Glomerular visceral epithelial cell (primary cell): ENCODE measurements around the gene CEBPZ.
A peak's percentile ranks its signal among the peaks of the same experiment; 100 is the strongest.

Experiments used
- DNase-seq: peaks from one replicate; pipeline ENCODE4 v3.0.0-alpha.2; 2016; ENCODE audit errors: extremely low spot score

The CEBPZ gene

DNA sequence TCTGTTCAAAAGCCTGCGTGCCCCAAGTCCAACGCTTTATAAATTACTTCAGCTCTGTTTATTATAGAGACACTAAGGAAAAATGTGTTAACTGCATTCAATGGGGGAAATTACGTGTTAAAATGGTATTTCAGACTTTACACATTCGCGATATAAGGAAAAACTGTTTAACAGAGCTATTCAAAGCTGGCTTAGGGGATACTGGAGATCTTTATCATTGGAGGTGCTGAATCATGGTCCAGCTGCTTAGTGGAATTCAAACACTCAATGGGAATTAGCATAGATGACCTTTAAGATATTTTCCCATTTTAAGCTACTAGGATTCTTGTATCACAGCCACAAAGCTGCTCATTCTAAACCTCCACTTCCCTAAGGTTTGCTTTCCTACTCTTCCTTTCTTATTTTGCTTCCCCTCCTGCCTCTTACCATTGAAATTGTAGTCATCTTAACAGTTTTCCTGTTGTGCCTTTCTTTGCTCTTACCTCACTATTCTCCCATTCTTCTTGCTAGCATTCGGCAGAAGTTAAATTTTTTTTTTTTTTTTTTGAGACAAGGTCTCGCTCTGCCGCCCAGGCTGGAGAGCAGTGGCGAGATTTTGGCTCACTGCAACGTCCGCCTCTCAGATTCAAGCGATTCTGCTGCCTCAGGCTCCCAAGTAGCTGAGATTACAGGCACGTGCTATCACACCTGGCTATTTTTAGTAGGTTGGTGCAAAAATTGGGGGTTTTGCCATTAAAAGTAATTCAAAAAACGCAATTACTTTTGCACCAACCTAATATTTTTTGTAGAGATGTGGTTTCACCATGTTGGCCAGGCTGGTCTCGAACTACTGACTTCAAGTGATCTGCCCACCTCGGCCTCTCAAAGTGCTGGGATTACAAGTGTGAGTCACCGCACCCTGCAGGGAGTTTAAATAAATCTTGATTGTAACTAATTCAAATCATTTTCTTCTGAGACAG, 49.4 kb downstream of the CEBPZ start:
- no peak for DNase-seq

DNA sequence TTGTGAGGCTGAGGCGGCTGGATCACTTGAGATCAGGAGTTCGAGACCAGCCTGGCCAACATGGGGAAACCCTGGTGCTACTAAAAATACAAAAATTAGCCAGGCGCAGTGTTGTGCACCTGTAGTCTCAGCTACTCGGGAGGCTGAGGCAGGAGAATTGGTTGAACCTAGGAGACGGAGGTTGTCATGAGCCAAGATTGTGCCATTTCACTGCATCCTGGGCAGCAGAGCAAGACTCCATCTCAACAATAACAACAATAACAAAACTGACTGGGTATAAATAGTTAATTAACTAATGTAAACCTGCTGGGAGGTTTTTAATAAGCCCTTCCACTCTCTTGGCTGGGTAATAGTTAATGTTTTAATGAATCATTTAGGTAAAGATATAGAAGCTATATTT, 50.8 kb downstream of the CEBPZ start:
- DNase-seq: no peak

DNA sequence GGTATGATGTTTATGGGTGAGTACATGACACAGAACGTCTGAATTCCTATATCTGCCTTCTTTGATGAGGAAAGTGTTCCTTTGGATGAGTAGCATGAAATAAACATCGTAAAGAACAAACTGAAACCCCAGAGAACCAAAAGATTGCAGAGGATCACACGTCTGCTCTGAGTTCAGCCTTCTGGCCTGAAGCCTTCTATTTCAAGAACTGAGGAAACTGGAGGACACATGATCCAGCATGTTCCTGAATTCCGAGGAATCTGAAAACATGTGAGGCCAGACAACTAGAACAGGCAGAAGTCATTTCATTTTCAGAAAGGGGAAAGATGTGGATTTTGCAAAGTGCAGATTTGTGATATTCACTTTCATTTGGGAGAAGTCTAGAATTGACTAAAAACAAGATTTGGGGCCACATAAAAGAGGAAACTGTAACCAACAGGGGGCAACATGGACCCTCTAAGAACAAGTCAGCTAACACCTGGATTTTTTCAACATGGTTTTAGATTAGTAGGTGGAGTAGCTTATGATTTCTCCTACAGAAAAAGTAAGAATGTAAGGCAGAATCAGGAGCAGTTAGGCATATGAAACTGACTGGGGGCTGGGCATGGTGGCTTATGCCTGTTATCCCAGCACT, 51.3 kb downstream of the CEBPZ start:
- DNase-seq: no peak

DNA sequence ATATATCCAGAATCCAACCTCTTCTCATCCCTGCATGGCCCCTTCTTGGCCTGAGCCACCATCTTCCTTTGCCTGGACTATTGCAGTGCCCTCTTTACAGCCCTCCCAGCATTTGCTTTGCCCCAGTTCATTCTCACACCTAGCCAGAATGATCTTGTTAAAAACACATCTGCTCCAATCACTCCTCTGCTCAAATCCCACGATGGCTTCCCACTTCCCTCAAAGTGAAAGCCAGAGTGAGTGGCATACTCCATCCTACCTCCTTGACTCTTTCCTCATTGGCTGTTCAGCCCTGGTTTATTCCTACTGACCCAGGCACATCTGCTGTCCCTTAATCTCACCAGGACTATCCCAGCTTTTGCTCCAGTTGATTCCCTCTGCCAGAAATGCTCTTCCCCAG, 57.7 kb downstream of the CEBPZ start:
- no peak for DNase-seq

DNA sequence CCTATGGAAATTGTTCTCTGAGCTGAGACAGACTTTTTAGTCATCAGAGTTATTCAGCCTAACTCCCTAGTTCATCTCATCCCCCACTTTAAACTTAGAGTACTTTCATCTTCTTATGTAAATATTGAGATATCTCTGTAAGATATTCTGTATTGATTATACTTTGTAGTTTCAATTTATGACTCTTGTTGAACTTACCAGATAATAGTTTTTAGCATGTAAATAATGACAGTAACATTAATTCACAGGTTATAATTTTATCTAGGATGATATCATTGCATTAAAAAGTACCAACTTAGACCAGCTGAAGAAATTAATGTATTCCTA, 59.8 kb downstream of the CEBPZ start:
- DNase-seq: no peak

DNA sequence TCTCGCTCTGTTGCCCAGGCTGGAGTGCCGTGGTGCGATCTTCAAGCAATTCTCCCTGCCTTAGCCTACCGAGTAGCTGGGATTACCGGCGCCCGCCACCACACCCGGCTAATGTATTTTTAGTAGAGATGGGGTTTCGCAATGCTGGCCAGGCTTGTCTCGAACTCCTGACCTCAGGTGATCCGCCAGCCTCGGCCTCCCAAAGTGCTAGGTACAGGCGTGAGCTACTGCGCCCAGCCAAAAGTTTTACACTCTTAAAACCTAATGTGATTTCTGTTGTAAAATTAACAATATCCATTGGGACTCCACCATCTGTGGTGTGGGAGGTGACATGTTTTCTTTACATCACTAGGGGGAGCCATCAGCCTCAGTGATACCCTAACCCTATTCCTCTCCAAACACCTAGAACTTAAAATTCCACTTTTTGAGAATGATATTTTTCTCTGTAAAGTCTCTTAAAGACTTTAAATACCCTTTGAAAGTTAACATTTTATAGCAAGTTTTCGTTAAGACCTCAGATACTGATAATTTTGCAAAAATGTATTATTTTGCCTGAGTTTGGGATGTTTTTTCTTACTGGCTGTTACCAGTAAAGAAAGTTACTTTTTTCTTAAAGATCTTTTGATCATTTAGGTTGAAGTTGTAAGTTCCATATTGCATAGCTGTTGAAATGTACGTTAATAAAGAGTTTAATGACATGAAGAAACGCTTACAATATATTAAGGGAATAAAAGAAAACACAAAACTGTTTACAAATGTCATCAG, 63.0 kb downstream of the CEBPZ start:
- peak; percentile 26 for DNase-seq

DNA sequence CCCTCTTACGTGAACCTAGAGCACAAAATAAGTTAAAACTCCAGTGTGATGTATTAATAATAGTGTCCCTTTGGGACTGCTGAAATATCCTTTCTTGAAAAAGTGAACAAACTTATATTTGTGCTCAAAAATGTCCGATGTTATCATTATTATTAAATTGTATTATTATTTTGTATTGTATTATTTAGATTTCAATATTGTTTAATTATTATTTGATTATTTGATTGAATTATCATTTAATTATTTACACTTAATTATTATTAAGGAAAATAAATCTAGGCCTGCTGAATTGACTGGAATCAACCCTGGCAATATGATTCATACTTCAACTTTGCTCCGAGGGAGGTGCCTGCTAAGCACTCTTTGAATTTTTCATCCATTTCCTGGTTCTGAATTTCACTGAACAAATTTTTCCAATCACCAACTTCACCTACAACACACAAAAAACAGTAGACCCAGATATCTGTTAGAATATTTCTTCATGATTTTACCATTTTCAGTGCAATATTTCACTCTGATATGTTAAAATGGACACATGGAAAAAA, 63.7 kb downstream of the CEBPZ start:
- no peak for DNase-seq

DNA sequence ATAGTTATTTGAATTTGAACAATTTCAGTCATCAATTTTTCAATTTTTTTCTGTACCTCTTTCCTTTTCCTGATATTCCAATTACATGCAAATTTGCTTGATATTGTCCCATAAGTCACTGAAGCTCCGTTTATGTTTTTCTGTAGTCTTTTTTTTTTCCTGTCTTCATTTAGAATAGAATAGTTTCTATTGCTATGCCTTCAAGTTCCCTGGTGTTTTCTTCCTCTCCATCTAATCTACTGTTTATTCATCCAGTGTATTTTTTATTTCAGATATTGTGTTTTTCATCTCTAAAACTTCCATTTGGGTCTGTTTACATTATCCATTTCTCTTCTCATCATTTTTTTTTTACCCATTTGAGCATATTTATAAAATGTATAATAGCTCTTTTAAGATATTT, 66.6 kb downstream of the CEBPZ start:
- no peak for DNase-seq

DNA sequence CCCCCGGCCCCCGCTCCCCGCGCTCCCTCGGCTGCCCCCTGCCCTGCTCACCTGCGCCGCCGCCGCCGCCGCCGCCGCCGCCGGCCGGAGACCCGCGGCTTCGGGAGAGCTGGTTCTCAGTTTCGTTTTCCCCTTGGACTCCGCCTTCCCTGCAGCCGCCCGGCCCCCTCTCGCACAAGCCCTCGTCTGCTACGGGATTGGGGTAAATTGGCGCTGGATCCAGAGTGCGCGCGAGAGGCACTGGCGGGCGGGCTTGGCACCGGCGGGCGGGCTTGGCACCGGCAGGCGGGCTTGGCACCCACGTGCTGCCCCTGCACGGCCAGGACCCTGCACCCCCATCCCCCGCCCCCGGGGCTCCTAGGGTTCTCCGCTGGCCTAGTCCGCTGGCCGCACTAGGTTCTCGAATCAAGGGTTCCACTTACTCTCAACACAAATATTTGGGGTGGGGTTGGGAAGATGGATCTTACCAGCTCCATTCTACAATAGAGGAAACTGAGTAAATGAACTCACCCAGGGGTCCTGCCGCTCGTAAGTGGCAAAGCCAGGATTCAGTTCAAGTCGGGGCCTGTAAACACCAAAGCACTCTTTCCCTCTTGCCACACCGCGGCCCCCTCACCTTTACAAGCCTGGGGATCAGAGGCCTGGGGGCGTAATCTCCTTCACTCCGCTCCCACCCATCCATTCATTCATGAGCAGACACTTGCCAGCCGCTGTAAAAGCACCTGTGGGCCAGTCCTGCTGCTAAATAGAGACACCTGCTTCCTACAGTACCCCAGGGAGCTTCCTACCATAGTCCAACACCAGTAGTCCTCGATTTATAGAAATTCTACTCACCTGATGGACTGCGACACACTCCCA, 74.3 kb downstream of the CEBPZ start, which contains the start of gene EIF2AK2:
Gene EIF2AK2, minus strand, starts transcription at position 124 of the 858 bp plus-strand sequence. CDS start 9,174 bp downstream, outside the sequence.
- DNase-seq: peak; percentile 85

DNA sequence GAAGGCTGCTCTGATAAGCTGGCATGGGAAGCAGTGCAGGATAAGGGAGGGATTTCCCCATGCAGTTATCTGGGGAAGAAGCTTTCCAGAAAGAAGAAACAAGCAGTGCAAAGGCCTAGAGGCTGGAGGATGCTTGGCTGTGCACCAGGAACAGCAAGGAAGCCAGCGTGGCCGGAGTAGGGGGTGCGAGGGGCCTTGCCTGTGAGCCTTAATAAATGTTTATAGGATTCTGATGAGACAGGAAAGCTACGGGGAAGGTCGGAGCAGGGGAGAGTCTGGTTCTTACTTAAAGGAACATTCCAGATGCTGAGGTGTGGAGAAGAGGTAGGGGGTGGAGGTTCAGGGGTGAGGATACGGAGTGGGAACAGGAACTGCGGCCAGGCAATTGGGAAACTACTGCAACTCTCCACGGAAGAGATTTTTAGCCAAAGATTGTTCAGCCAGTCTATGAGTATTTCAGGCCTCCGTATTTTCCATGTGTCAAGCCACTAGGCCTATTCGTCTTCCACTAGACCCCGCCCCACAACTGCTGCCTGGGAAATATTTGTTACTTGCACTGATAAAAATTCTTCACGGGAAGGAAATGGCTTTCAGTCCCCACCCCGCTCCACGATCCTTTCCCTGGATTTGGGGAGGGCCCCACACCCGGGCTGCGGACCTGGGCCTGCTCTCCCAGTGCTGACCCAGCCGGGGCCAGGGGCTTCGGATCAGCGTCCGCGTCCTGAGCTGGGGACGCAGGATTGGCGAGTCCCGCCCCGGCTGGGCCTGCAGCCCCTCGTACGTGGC, 75.1 kb downstream of the CEBPZ start:
- peak; percentile 36 for DNase-seq

DNA sequence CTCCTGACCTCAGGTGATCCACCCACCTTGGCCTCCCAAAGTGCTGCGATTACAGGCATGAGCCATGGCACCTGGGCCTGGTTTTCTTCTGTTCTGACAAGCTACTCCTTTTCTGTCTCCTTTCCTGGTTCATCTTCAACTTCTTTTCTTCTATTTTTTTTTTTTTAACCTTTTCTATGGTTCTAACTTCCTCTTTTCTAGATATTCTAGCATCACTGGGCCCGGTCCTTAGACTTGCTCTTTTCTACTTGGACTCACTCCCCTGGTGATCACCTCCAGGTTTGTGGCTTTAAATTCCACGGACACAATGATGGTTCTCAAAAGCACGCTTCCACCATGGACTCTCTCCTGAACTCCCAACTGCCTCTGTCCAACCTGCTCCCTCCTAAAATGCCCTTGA, 76.6 kb downstream of the CEBPZ start:
- no peak for DNase-seq

DNA sequence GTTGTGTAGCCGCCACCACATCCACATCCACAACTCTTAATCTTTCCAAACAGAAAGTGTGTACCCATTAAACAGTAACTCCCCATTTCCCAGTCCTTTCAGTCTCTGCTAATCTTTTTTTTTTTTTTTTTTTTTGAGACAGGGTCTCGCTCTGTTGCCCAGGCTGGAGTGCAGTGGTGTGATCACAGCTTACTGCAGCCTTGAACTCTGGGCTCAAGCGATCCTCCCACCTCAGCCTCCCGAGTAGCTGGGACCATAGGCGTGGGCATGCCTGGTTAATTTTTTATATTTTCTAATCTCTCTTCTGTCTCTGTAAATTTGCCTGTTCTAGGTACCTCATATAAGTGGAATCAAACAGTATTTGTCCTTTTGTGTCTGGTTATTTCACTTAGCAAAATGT, 78.2 kb downstream of the CEBPZ start:
- no peak for DNase-seq
